SK-N-SH (cell line): ENCODE measurements around the gene PCYT1B. TPM values are rescaled to one million over a fixed set of nuclear protein-coding genes. Genes with fewer than 3 reads are reported as not detected.

Experiments
- CTCF ChIA-PET: fragments of 300-600, 350-600 bp; formaldehyde crosslinking; extraction: SDS; loops from one replicate; lab custom pipeline; 2021; lab: Yijun Ruan, JAX
- POLR2A ChIA-PET: fragments of 350-600 bp; sonication (Branson Sonifier 250); formaldehyde crosslinking; extraction: SDS; loops from one replicate; lab custom pipeline; 2020; ENCODE audit warnings: antibody characterized with exemption, inconsistent platforms; lab: Yijun Ruan, JAX
- DNase-seq: peaks from one replicate; pipeline ENCODE4 v3.0.0; 2012
- H2AFZ ChIP-seq: fragments of 200-600 bp; sonication (generic); 2 replicates; pipeline ENCODE4 v1.8.1; 2016; ENCODE audit warnings: antibody characterized with exemption, mild to moderate bottlenecking, low read depth
- H3F3A ChIP-seq: fragments of 200-600 bp; sonication (generic); replicated peaks from 2 replicates; pipeline ENCODE3; 2016; ENCODE audit warnings: antibody characterized with exemption, mild to moderate bottlenecking; ENCODE audit not compliant: insufficient read depth
- H3K27ac ChIP-seq, 2 experiments: fragments of 200-500 bp in 1 of 2; fragments of 200-600 bp in 1 of 2; sonication (Bioruptor generic) in 1 of 2; sonication (generic), shearing (Covaris generic) in 1 of 2; 2 replicates each; pipeline versions ENCODE4 v1.5.1 to v1.6.1; 2014 to 2016; ENCODE audit warnings: low read depth in 2 of 2, inconsistent platforms in 1 of 2, low read length in 1 of 2, mild to moderate bottlenecking in 1 of 2, mixed read lengths in 1 of 2
- H3K27me3 ChIP-seq: fragments of 200-600 bp; sonication (generic), shearing (Covaris generic); 2 replicates; pipeline ENCODE4 v1.6.1; 2016; ENCODE audit warnings: mixed run types; ENCODE audit not compliant: insufficient read depth
- H3K36me3 ChIP-seq, 2 experiments: fragments of 200-500 bp in 1 of 2; fragments of 200-600 bp in 1 of 2; sonication (Bioruptor generic) in 1 of 2; sonication (generic) in 1 of 2; replicated peaks in 1 of 2; 2 replicates each; pipeline versions ENCODE3 to v1.5.1; 2014 to 2016; ENCODE audit warnings: low read length in 1 of 2, mild to moderate bottlenecking in 1 of 2; ENCODE audit not compliant: insufficient read depth in 2 of 2, control insufficient read depth in 1 of 2
- H3K4me1 ChIP-seq, 2 experiments: fragments of 200-500 bp in 1 of 2; fragments of 200-600 bp in 1 of 2; sonication (Bioruptor generic) in 1 of 2; sonication (generic), shearing (Covaris generic) in 1 of 2; 2 replicates each; pipeline versions ENCODE4 v1.5.1 to v1.6.1; 2014 to 2016; ENCODE audit warnings: low read depth in 1 of 2, low read length in 1 of 2, mixed run types in 1 of 2; ENCODE audit not compliant: insufficient read depth in 2 of 2, control insufficient read depth in 1 of 2
- H3K4me2 ChIP-seq: fragments of 200-600 bp; sonication (generic), shearing (Covaris generic); 2 replicates; pipeline ENCODE4 v1.6.1; 2017; ENCODE audit warnings: mixed run types
- H3K4me3 ChIP-seq, 2 experiments: fragments of 200-500 bp in 1 of 2; fragments of 200-600 bp in 1 of 2; sonication (Bioruptor generic) in 1 of 2; sonication (generic), shearing (Covaris generic) in 1 of 2; 2 replicates each; pipeline versions ENCODE4 v1.5.1 to v1.8.1; 2014 to 2016; ENCODE audit warnings: low read depth in 2 of 2, inconsistent platforms in 1 of 2, low read length in 1 of 2, mild to moderate bottlenecking in 1 of 2, mixed read lengths in 1 of 2, moderate library complexity in 1 of 2
- H3K79me2 ChIP-seq: fragments of 200-600 bp; sonication (generic); 2 replicates; pipeline ENCODE4 v1.8.1; 2017; ENCODE audit warnings: mild to moderate bottlenecking; ENCODE audit not compliant: insufficient read depth
- H3K9ac ChIP-seq: fragments of 200-600 bp; sonication (generic); 2 replicates; pipeline ENCODE4 v1.6.1; 2017; ENCODE audit warnings: mixed run types
- H3K9me2 ChIP-seq: fragments of 200-600 bp; sonication (generic); 2 replicates; pipeline ENCODE4 v1.6.1; 2017; ENCODE audit warnings: mixed run types
- H3K9me3 ChIP-seq: fragments of 200-600 bp; sonication (generic); 2 replicates; pipeline ENCODE4 v1.6.1; 2017; ENCODE audit warnings: mixed run types, mild to moderate bottlenecking, moderate library complexity
- H4K20me1 ChIP-seq: fragments of 200-600 bp; sonication (generic); 2 replicates; pipeline ENCODE4 v1.6.1; 2017; ENCODE audit warnings: mild to moderate bottlenecking, mixed run types; ENCODE audit not compliant: insufficient read depth
- CHD2 ChIP-seq: fragments of 150-350 bp; IDR thresholded peaks from 2 replicates; pipeline ENCODE4 v1.6.1; 2018; ENCODE audit warnings: low read length; ENCODE audit not compliant: partially characterized antibody
- CTCF ChIP-seq: fragments of 200-600 bp; sonication (generic); IDR thresholded peaks from 2 replicates; pipeline ENCODE4 v1.6.1; 2017; ENCODE audit warnings: antibody characterized with exemption, mild to moderate bottlenecking, moderate library complexity
- EP300 ChIP-seq, 2 experiments: IDR thresholded peaks; 2 replicates each; pipeline versions ENCODE4 v1.4.0 to v1.6.1; 2012; ENCODE audit warnings: borderline replicate concordance in 1 of 2, low read depth in 1 of 2, low read length in 1 of 2
- EZH2phosphoT487 ChIP-seq: fragments of 200-600 bp; sonication (generic); IDR thresholded peaks from 2 replicates; pipeline ENCODE4 v1.6.1; 2017; ENCODE audit warnings: low read depth, mixed run types, mild to moderate bottlenecking, antibody characterized with exemption, moderate library complexity, borderline replicate concordance
- FOXJ3 ChIP-seq: sonication (generic); formaldehyde crosslinking; IDR thresholded peaks from 2 replicates; pipeline ENCODE4 v1.5.1; 2020; ENCODE audit warnings: mild to moderate bottlenecking, missing genetic modification reagents
- FOXM1 ChIP-seq: IDR thresholded peaks from 2 replicates; pipeline ENCODE4 v1.4.0; 2012; ENCODE audit warnings: low read depth, mild to moderate bottlenecking
- GATA2 ChIP-seq: sonication (generic); formaldehyde crosslinking; IDR thresholded peaks from 2 replicates; pipeline ENCODE4 v1.5.0; 2020; ENCODE audit warnings: mild to moderate bottlenecking, missing genetic modification reagents
- JUND ChIP-seq: IDR thresholded peaks from 2 replicates; pipeline ENCODE4 v1.4.0; 2012
- MEF2A ChIP-seq: IDR thresholded peaks from 2 replicates; pipeline ENCODE4 v1.4.0; 2012; ENCODE audit warnings: low read depth, borderline replicate concordance
- MXI1 ChIP-seq: IDR thresholded peaks from 2 replicates; pipeline ENCODE4 v1.6.1; 2012; ENCODE audit warnings: mild to moderate bottlenecking, low read depth, low read length, improper control_type of control experiment
- NFIC ChIP-seq: IDR thresholded peaks from 2 replicates; pipeline ENCODE4 v1.4.0; 2012; ENCODE audit warnings: borderline replicate concordance
- RAD21 ChIP-seq: IDR thresholded peaks from 2 replicates; pipeline ENCODE4 v1.6.1; 2012; ENCODE audit warnings: mild to moderate bottlenecking, low read length
- REST ChIP-seq: IDR thresholded peaks from 2 replicates; pipeline ENCODE4 v1.6.1; 2012; ENCODE audit warnings: mild to moderate bottlenecking, low read depth, low read length, moderate library complexity
- RFX5 ChIP-seq: IDR thresholded peaks from 2 replicates; pipeline ENCODE4 v1.6.1; 2012; ENCODE audit warnings: mild to moderate bottlenecking, improper control_type of control experiment, low read length
- SIN3A ChIP-seq: IDR thresholded peaks from 2 replicates; pipeline ENCODE4 v1.6.1; 2012; ENCODE audit warnings: low read depth, mild to moderate bottlenecking, low read length, moderate library complexity, borderline replicate concordance
- TAF1 ChIP-seq: IDR thresholded peaks from 2 replicates; pipeline ENCODE4 v1.6.1; 2012; ENCODE audit warnings: low read depth, mild to moderate bottlenecking, low read length, moderate library complexity, borderline replicate concordance
- YY1 ChIP-seq: IDR thresholded peaks from 2 replicates; pipeline ENCODE4 v1.4.0; 2012; ENCODE audit warnings: low read depth, mild to moderate bottlenecking
- WGBS: methylation state at CpG from one replicate; pipeline ENCODE4 v1.1.6; 2017; ENCODE audit warnings: low lambda C conversion rate; 5-methylcytosine and 5-hydroxymethylcytosine counted together
- polyA plus RNA-seq, 3 experiments: library from polyadenylated mRNA; depleted of rRNA; stranded (reverse); fragments of >200 nt; gene quantifications; 2 replicates each; pipeline ENCODE4 v1.2.3, GENCODE V29; 2012
- TF ChIP-seq, protein P1 (sequence below): fragments of 150-350 bp; IDR thresholded peaks from 2 replicates; pipeline ENCODE4 v1.6.1; 2017; ENCODE audit warnings: antibody characterized with exemption, low read length, low read depth, borderline replicate concordance
- TF ChIP-seq, protein P2 (sequence below): IDR thresholded peaks from 2 replicates; pipeline ENCODE4 v1.4.0; 2012; ENCODE audit warnings: low read depth, borderline replicate concordance

The PCYT1B gene
- polyA plus RNA-seq, 1 of the 3 experiments (the other 2 are of a cell fraction): 2.6 TPM

- Histone ChIP-seq H3K79me2 (no peaks in the 10 kb centered on the region), H3K9me3 (no peaks in the 10 kb centered on the region), H3K4me2 (no peak overlapping the region), H3K27ac (no peak overlapping the region), H3K9me2 (no peaks in the 10 kb centered on the region), H2AFZ (no peak overlapping the region), H3K36me3 (no peaks in the 10 kb centered on the region), H3F3A (no peaks in the 10 kb centered on the region), H3K27me3 (no peaks in the 10 kb centered on the region), H3K4me3 (no peak overlapping the region), H3K9ac (no peak overlapping the region), H3K4me1 (no peaks in the 10 kb centered on the region), H4K20me1 (no peaks in the 10 kb centered on the region)
- DNase-seq: no peak
- 28% methylated on average over 2 of the region's 2 CpGs for WGBS
- CTCF ChIA-PET: interaction anchor here (1.2 kb wide), 1 partner anchor 27 kb away, joined by 3 read pairs; no protein-coding TSS in a partner anchor
- TF ChIP-seq YY1 (no peak), MXI1 (no peak), NFIC (no peak), REST (no peak), FOXJ3 (no peak), SIN3A (no peak), RFX5 (no peak), TAF1 (no peak), GATA2 (CRISPR knock-in tag) (no peak), JUND (no peak), MEF2A (no peak), FOXM1 (no peak), EZH2phosphoT487 (no peak), RAD21 (no peak), EP300 (IDR thresholded peaks at IDR 0.05; ENCODE audit: borderline replicate concordance in 1 of 2, low read depth in 1 of 2, low read length in 1 of 2) (no peak), CHD2 (no peak), CTCF (no peak)
- TF ChIP-seq, protein P1, sequence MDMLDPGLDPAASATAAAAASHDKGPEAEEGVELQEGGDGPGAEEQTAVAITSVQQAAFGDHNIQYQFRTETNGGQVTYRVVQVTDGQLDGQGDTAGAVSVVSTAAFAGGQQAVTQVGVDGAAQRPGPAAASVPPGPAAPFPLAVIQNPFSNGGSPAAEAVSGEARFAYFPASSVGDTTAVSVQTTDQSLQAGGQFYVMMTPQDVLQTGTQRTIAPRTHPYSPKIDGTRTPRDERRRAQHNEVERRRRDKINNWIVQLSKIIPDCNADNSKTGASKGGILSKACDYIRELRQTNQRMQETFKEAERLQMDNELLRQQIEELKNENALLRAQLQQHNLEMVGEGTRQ: no peak
- TF ChIP-seq, protein P2, sequence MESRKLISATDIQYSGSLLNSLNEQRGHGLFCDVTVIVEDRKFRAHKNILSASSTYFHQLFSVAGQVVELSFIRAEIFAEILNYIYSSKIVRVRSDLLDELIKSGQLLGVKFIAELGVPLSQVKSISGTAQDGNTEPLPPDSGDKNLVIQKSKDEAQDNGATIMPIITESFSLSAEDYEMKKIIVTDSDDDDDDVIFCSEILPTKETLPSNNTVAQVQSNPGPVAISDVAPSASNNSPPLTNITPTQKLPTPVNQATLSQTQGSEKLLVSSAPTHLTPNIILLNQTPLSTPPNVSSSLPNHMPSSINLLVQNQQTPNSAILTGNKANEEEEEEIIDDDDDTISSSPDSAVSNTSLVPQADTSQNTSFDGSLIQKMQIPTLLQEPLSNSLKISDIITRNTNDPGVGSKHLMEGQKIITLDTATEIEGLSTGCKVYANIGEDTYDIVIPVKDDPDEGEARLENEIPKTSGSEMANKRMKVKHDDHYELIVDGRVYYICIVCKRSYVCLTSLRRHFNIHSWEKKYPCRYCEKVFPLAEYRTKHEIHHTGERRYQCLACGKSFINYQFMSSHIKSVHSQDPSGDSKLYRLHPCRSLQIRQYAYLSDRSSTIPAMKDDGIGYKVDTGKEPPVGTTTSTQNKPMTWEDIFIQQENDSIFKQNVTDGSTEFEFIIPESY: no peak
- POLR2A ChIA-PET: no interaction called here
Observed at GRCh38 chrX:24526616-24527015, 120.5 kb downstream of the PCYT1B start.
